ENCODE results near the gene TEPSIN. TPM values are rescaled to one million over a fixed set of nuclear protein-coding genes. Genes with fewer than 3 reads are reported as not detected.

Gene TEPSIN
- total RNA-seq, 1 experiment from 2014 or later = 6.0 TPM

- DNase-seq (ENCODE audit: low read depth) = no peak
Observed at GRCh38 chr17:81197831-81198490, 40.9 kb downstream of the TEPSIN start.

GRCh38 chr17:81197409-81197795 is 41.5 kb downstream of the TEPSIN start:
- no peak for DNase-seq (ENCODE audit: low read depth)

- DNase-seq (ENCODE audit: low read depth) = no peak
Observed at GRCh38 chr17:81196505-81197408, 42.1 kb downstream of the TEPSIN start.

- DNase-seq (ENCODE audit: low read depth) = no peak
Observed at GRCh38 chr17:81195941-81196495, 42.8 kb downstream of the TEPSIN start.

GRCh38 chr17:81194941-81195901 is 43.6 kb downstream of the TEPSIN start:
- no peak for DNase-seq (ENCODE audit: low read depth)

- DNase-seq (ENCODE audit: low read depth) = no peak
Observed at GRCh38 chr17:81194225-81194760, 44.6 kb downstream of the TEPSIN start.

- no peak for DNase-seq (ENCODE audit: low read depth)
Observed at GRCh38 chr17:81193470-81194224, 45.2 kb downstream of the TEPSIN start.

- DNase-seq (ENCODE audit: low read depth) = no peak
Observed at GRCh38 chr17:81193051-81193410, 45.8 kb downstream of the TEPSIN start.

- DNase-seq (ENCODE audit: low read depth) = no peak
Observed at GRCh38 chr17:81192386-81193050, 46.3 kb downstream of the TEPSIN start.

GRCh38 chr17:81191646-81192045 is 47.2 kb downstream of the TEPSIN start:
- no peak for DNase-seq (ENCODE audit: low read depth)

- no peak for DNase-seq (ENCODE audit: low read depth)
Observed at GRCh38 chr17:81191116-81191515, 47.7 kb downstream of the TEPSIN start.

GRCh38 chr17:81190591-81190990 is 48.3 kb downstream of the TEPSIN start:
- DNase-seq (ENCODE audit: low read depth) = no peak

GRCh38 chr17:81189670-81190530 is 49.0 kb downstream of the TEPSIN start:
- DNase-seq (ENCODE audit: low read depth) = no peak

- DNase-seq (ENCODE audit: low read depth) = no peak
Observed at GRCh38 chr17:81189016-81189415, 49.8 kb downstream of the TEPSIN start.

GRCh38 chr17:81188491-81188840 is 50.4 kb downstream of the TEPSIN start:
- DNase-seq (ENCODE audit: low read depth) = no peak

- DNase-seq (ENCODE audit: low read depth) = no peak
Observed at GRCh38 chr17:81187586-81188490, 51.0 kb downstream of the TEPSIN start.

GRCh38 chr17:81187120-81187519 is 51.7 kb downstream of the TEPSIN start:
- no peak for DNase-seq (ENCODE audit: low read depth)

- DNase-seq (ENCODE audit: low read depth) = no peak
Observed at GRCh38 chr17:81186203-81186602, 52.7 kb downstream of the TEPSIN start.
